NB4 (cell line): ENCODE data around the gene DIP2C.

Source experiments
- POLR2A ChIP-seq: IDR thresholded peaks from 2 replicates; pipeline ENCODE4 v1.6.1; 2011; ENCODE audit warnings: mild to moderate bottlenecking; ENCODE audit not compliant: insufficient read length; ENCODE audit errors: extremely low read depth
- TF ChIP-seq, protein P1 (sequence below): IDR thresholded peaks from one replicate; pipeline ENCODE4 v1.5.1; 2012; ENCODE audit warnings: low read depth, low read length
- TF ChIP-seq, protein P2 (sequence below): IDR thresholded peaks from 2 replicates; pipeline ENCODE4 v1.6.1; 2011; ENCODE audit warnings: low read depth, low read length

DNA sequence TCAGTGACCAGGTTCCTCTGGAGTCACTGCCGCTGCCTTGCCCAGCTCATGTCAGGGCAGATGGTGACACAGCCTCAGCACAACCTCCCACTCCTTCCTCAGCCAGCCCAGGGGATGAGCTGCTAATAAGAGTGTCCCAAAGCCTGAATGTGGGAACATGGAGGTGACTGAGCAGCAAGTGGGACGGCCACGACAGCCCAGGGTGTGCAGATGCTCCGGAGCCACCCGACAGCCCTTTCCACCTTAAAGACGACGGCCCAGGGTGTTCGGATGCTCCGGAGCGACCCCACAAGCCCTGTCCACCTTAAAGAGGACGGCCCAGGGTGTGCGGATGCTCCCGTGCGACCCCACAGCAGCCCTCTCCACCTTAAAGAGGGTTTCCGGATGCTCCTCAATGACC is 89.2 kb downstream of the DIP2C start:
- TF ChIP-seq, protein P1, sequence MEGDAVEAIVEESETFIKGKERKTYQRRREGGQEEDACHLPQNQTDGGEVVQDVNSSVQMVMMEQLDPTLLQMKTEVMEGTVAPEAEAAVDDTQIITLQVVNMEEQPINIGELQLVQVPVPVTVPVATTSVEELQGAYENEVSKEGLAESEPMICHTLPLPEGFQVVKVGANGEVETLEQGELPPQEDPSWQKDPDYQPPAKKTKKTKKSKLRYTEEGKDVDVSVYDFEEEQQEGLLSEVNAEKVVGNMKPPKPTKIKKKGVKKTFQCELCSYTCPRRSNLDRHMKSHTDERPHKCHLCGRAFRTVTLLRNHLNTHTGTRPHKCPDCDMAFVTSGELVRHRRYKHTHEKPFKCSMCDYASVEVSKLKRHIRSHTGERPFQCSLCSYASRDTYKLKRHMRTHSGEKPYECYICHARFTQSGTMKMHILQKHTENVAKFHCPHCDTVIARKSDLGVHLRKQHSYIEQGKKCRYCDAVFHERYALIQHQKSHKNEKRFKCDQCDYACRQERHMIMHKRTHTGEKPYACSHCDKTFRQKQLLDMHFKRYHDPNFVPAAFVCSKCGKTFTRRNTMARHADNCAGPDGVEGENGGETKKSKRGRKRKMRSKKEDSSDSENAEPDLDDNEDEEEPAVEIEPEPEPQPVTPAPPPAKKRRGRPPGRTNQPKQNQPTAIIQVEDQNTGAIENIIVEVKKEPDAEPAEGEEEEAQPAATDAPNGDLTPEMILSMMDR: no peak
- no peak for TF ChIP-seq POLR2A
- TF ChIP-seq, protein P2, sequence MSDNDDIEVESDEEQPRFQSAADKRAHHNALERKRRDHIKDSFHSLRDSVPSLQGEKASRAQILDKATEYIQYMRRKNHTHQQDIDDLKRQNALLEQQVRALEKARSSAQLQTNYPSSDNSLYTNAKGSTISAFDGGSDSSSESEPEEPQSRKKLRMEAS: no peak
